ENCODE data around the gene GRAMD1B.

The GRAMD1B gene

DNA sequence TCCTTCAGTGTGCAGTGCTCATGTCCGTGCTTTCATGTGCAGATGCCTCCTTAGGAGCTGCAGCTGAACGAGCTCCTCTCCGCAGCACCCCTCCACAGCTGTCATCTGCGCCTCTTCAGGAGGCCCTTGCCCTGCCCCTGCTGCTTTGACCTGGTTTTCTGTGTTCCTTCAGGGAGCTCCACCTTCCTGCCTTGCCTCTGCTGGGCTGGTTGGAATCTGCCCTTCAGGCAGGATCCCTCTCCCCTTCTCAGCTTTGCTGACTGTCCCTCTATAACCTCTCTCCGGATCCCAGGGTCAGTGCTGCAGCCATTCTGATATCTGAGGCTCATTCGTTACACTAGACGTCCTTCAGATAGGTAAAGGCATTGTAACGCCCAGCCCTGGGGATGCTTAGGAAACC lies 156.5 kb downstream of the GRAMD1B start:
- no peak for TF ChIP-seq ZFX (IDR thresholded peaks at IDR 0.05)
- TF ChIP-seq CTCF (conservative IDR thresholded peaks at IDR 0.05): no peak
- H3K27ac ChIP-seq: no peak overlapping the region

DNA sequence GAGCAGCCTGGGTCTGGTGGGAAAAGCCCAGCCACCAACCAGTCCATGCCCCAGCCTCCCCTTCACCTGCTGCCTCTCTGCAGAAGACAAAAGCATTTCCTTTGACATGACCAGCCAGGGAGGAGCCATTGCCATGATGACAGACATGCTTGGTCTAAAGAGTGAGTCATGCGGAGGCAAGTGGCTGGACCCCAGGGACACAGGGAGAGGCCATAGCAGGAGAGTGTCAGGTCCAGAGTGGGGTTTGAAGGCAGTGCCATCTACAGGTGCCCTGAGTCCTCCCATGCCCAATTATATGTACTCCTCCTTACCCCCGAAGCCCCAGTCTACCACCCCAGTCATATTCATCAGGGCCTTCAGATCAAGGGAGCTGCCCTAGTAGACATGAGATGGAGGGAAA lies 157.0 kb downstream of the GRAMD1B start:
- H3K27ac ChIP-seq: no peak overlapping the region
- no peak for TF ChIP-seq CTCF (conservative IDR thresholded peaks at IDR 0.05)
- no peak for TF ChIP-seq ZFX (IDR thresholded peaks at IDR 0.05)

- TF ChIP-seq ZFX (IDR thresholded peaks at IDR 0.05) (no peak), CTCF (conservative IDR thresholded peaks at IDR 0.05) (no peak)
- no peak overlapping the region for H3K27ac ChIP-seq
These were observed 157.5 kb downstream of the GRAMD1B start for GRCh38 chr11:123587559-123587958.

DNA sequence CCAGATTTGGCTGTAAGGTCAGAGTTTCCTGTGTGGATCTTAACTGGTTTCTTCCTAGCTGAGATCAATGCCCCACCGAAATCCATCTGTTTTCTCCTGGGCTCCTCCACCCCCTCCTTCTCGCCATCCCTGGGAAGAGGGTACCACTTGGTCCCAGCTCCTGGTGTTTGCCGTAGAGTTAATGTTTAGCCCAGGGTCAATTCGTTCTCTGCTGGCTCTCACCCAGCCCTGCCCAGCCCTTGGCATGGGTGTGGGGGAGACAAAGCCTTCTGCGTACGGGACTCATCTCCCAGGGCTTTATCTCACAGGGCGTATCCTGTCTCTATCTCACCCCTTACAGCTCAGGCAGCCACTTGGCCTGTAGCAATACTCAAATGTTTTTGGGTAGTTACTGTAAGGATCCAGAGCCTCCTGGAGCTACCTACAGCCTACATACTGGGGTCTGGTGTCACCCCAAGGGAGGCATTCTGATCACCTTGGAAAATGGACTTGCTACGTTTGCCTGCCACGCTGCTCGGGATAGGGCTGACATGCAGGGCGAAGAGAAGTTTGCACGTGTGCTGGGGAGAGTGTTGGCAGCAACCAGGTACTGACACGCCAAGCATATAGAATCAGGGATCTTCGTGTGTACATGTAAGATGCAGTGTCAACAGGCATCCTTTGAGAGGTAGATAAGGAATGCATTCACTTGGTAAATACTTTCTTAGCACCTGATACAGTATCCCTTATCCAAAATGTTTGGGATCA lies 158.2 kb downstream of the GRAMD1B start:
- no peak for TF ChIP-seq ZFX (IDR thresholded peaks at IDR 0.05)
- no peak for TF ChIP-seq CTCF (conservative IDR thresholded peaks at IDR 0.05)
- H3K27ac ChIP-seq: no peak overlapping the region

GRCh38 chr11:123588864-123589262 lies 158.8 kb downstream of the GRAMD1B start:
- TF ChIP-seq ZFX (IDR thresholded peaks at IDR 0.05) (no peak), CTCF (conservative IDR thresholded peaks at IDR 0.05) (no peak)
- H3K27ac ChIP-seq: no peak overlapping the region

DNA sequence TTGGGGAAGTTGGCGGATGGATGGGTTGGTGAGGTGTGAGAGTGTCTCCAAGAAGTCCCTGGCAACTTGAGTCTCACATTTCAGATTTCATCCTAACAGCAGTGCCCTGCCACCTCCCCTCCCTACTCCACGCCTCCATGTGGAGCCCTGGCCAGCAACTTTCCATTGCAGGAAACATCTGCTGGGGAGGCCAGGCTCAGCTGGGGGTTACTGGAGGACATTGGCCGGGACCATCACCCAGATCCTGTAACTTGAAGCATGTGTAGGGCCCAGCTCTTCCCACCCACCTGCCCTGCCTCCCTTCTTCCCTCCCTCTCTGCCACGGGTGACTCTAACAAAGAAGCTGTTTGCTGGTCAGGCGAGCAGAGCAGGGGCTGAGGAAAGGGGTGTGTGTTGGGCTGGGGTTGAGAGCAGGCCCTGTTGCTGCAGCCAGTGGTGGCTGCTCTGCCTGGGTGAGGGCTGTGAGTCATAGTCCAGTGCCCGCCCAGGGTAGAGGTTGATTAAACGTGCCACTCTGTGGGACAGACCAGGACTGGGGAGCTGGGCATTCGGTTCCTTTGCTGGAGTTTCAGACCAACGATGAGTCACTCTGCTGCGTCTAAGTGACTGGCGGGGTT lies 160.3 kb downstream of the GRAMD1B start:
- no peak for TF ChIP-seq CTCF (conservative IDR thresholded peaks at IDR 0.05)
- no peak overlapping the region for H3K27ac ChIP-seq

DNA sequence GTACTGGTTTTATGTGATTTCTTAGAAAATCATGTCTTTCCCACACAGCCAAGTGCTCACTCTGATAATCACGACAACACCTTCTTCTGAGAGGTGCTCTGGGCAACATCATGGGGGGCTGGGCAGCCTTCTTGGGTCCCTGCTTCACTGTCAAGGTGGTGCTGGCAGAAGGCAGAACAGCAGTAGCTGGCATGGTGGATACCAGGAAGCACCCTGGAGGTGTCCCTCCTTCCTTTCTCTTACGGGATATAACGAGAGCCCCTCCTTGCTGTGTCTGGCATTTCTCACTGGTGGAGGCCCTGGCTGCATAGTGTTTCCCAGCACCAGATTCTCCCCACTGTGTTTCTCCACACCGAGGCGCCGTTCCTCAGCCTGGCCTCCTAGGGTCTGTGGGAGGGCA lies 163.5 kb downstream of the GRAMD1B start:
- TF ChIP-seq ZFX (IDR thresholded peaks at IDR 0.05) (no peak), CTCF (conservative IDR thresholded peaks at IDR 0.05) (no peak)
- H3K27ac ChIP-seq: no peak overlapping the region

Measured in C4-2B (cell line).